ENCODE results near the gene DAAM2. TPM values are rescaled to one million over a fixed set of nuclear protein-coding genes. Genes with fewer than 3 reads are reported as not detected.

DAAM2 gene
- total and polyA plus RNA-seq, 2 experiments from 2014 or later: 3.4 to 8.5 TPM

DNA sequence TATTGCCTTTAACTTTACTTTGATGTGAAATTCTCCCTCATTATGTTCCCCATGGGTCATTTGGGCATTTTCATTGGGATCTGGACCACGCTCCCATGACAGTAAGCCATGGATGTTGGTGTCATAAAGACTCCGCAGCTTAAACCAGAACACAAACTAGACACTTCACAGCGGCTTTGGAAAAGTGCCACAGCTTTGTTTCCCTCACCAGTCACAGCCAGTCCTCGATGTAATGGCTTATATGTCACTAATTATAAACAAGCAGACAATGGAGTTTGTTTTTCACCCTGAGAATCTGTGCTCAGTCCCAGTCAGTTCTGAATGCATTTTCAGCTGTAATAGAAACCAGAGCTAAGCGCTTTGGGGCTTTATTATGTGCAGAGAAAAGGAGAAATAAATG lies 23.2 kb upstream of the DAAM2 start:
- Histone ChIP-seq H3K27ac (no peak overlapping the region), H3K36me3 (no peaks in the 10 kb centered on the region), H3K4me1 (ENCODE audit: low read depth) (no peaks in the 10 kb centered on the region), H3K9me3 (ENCODE audit: low read depth) (no peaks in the 10 kb centered on the region), H3K27me3 (no peaks in the 10 kb centered on the region), H3K4me3 (no peak overlapping the region)
- TF ChIP-seq, protein P1, sequence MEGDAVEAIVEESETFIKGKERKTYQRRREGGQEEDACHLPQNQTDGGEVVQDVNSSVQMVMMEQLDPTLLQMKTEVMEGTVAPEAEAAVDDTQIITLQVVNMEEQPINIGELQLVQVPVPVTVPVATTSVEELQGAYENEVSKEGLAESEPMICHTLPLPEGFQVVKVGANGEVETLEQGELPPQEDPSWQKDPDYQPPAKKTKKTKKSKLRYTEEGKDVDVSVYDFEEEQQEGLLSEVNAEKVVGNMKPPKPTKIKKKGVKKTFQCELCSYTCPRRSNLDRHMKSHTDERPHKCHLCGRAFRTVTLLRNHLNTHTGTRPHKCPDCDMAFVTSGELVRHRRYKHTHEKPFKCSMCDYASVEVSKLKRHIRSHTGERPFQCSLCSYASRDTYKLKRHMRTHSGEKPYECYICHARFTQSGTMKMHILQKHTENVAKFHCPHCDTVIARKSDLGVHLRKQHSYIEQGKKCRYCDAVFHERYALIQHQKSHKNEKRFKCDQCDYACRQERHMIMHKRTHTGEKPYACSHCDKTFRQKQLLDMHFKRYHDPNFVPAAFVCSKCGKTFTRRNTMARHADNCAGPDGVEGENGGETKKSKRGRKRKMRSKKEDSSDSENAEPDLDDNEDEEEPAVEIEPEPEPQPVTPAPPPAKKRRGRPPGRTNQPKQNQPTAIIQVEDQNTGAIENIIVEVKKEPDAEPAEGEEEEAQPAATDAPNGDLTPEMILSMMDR (IDR thresholded peaks at IDR 0.05; ENCODE audit: low read depth, low read length): no peak
- DNase-seq (ENCODE audit: low read depth in 1 of 2, low spot score in 1 of 2): no peak

DNA sequence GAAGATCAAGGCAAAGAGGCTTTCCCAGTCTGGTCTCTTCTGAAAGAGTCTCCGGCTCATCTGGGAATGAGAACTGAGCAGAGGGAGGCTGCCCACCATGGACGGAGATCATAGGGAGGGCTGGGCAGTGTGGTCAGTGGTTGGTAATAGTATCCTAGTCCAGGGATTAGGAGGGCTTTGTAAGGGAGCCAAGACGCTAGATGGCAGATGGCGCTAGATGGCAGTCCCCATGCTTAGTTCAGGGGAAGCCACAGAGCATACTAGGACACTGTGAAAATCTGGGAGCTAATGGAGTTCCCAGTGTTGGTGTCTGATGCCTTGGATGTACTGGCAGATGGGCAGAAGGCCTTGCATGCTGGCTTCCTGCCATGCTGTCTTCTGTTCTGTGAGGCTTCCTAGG lies 21.7 kb upstream of the DAAM2 start:
- TF ChIP-seq, protein P1 (IDR thresholded peaks at IDR 0.05; ENCODE audit: low read depth, low read length): no peak
- DNase-seq (ENCODE audit: low read depth in 1 of 2, low spot score in 1 of 2): no peak
- Histone ChIP-seq H3K4me1 (ENCODE audit: low read depth) (no peaks in the 10 kb centered on the region), H3K27ac (no peak overlapping the region), H3K9me3 (ENCODE audit: low read depth) (no peaks in the 10 kb centered on the region), H3K36me3 (no peaks in the 10 kb centered on the region), H3K27me3 (no peaks in the 10 kb centered on the region), H3K4me3 (no peak overlapping the region)

DNA sequence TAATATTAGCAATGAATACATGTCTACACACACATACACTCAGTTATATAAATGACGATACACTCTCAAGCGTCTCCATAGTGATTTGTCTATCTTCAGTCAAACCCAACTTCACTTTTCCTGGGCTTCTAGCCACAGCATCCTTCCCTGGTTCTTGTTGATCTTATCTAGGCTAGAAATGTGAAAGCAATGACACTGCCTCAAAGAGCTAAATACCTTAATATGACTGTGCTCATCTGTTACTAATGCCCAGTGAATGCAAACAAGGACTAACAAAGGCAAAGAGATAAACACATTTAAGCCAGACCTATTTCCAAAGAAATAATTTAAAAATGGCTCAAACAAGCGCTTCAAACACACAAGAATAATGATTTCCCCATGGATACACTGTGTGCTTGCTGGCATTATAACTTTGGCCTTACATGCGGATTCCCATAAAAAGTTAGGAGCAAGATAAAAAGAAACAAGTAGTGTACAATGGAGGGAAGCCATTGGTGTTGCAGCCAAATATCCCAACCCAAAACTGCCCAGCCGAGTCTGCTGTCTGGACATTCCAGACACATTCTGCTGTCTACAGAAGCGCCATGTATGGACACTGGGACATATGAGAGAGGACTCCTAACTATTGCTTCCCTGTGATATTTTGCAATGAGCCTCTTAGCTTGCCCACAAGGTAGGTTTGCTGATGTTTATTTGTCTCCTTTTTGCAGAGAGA lies 19.5 kb upstream of the DAAM2 start:
- no peak for DNase-seq (ENCODE audit: low read depth in 1 of 2, low spot score in 1 of 2)
- TF ChIP-seq, protein P1 (IDR thresholded peaks at IDR 0.05; ENCODE audit: low read depth, low read length): no peak
- H3K4me1 ChIP-seq (ENCODE audit: low read depth): peaks cover 13% of the 10 kb centered on the region
- H3K36me3 ChIP-seq: no peaks in the 10 kb centered on the region
- no peaks in the 10 kb centered on the region for H3K9me3 ChIP-seq (ENCODE audit: low read depth)
- no peak overlapping the region for H3K27ac ChIP-seq
- H3K4me3 ChIP-seq: no peak overlapping the region
- no peaks in the 10 kb centered on the region for H3K27me3 ChIP-seq

DNA sequence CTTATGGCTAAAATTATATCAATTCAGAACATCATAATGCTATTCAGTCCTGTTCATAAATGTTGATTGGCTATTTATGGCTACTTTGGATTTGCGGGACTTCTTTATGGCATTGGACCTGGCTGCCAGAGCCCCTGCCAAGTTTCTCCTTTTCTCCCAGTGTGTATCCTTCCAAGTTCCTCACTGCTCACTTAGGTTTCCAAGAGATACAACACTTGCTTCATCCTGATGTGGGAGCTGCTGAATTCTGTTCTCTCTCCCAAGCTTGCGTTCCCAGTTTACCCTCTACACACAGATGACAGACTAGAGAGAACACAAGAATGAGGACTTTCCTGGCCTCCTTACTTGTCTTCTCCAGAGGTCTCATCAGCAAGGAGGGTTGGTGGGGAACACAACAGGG lies 18.4 kb upstream of the DAAM2 start:
- no peaks in the 10 kb centered on the region for H3K27me3 ChIP-seq
- H3K27ac ChIP-seq: no peak overlapping the region
- TF ChIP-seq, protein P1 (IDR thresholded peaks at IDR 0.05; ENCODE audit: low read depth, low read length): no peak
- H3K36me3 ChIP-seq: no peaks in the 10 kb centered on the region
- peaks cover 16% of the 10 kb centered on the region for H3K4me1 ChIP-seq (ENCODE audit: low read depth)
- H3K4me3 ChIP-seq: no peak overlapping the region
- no peak for DNase-seq (ENCODE audit: low read depth in 1 of 2, low spot score in 1 of 2)
- no peaks in the 10 kb centered on the region for H3K9me3 ChIP-seq (ENCODE audit: low read depth)

DNA sequence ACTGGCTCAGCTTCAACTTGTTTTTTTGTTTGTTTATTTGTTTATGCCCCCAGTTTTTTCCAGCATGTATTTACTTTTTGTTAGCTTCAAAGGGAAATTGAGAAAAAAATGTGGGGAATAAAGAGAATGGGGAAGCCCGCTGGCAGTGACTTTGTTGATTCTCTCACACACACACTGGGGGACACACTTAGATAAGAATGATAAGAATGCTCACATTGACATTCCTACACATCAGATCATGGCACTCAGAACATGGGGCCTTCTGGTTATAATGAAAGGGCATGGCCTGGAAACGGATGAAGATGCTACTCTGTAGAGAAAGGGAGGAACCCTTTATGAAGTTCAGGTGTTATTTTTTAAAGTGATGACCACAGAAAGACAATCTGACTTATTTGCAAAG lies 15.6 kb upstream of the DAAM2 start:
- TF ChIP-seq, protein P1 (IDR thresholded peaks at IDR 0.05; ENCODE audit: low read depth, low read length): no peak
- Histone ChIP-seq H3K27ac (no peak overlapping the region), H3K4me1 (ENCODE audit: low read depth) (peaks cover 16% of the 10 kb centered on the region), H3K27me3 (no peaks in the 10 kb centered on the region), H3K36me3 (no peaks in the 10 kb centered on the region), H3K9me3 (ENCODE audit: low read depth) (no peaks in the 10 kb centered on the region), H3K4me3 (no peak overlapping the region)
- no peak for DNase-seq (ENCODE audit: low read depth in 1 of 2, low spot score in 1 of 2)
